Right lobe of liver (tissue), 4 donors: ENCODE results near the gene CDKN3.

Experiments
- POLR2A ChIP-seq: fragments of 450-650 bp; IDR thresholded peaks from one replicate; pipeline ENCODE4 v1.6.1; 2017; ENCODE audit warnings: antibody characterized with exemption, mild to moderate bottlenecking
- TF ChIP-seq, protein P1 (sequence below), 4 donors: fragments of 200-600 bp in 3 of 4; fragments of 450-650 bp in 1 of 4; IDR thresholded peaks; one replicate each; pipeline versions ENCODE4 v1.5.1 to v1.8.0; 2016 to 2022; ENCODE audit warnings: antibody characterized with exemption in 4 of 4, mild to moderate bottlenecking in 2 of 4
- donor health status: DM: no; HTN: no; CAD: no.
- donor health status: DM: no; HTN: no; CAD: no.
- donor health status: DM: no; HTN: yes; CAD: no.

DNA sequence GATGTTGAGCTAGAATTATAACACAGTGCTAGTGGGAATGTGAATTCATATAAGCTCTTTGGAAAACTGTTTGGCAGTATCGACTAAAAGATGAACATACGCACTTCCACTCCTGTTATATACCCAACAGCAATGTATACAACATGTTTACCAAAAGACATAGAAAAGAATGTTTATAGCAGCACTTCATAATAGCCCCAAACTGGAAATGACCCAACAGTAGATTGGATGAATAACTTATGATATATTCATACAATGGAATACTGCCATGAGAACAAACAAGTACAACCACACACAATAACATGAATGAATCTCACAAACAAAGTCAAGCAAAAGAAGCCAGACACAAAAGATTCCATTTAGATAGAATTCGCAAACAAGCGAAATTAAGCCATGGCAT is 28.5 kb upstream of the CDKN3 start:
- TF ChIP-seq, protein P1, sequence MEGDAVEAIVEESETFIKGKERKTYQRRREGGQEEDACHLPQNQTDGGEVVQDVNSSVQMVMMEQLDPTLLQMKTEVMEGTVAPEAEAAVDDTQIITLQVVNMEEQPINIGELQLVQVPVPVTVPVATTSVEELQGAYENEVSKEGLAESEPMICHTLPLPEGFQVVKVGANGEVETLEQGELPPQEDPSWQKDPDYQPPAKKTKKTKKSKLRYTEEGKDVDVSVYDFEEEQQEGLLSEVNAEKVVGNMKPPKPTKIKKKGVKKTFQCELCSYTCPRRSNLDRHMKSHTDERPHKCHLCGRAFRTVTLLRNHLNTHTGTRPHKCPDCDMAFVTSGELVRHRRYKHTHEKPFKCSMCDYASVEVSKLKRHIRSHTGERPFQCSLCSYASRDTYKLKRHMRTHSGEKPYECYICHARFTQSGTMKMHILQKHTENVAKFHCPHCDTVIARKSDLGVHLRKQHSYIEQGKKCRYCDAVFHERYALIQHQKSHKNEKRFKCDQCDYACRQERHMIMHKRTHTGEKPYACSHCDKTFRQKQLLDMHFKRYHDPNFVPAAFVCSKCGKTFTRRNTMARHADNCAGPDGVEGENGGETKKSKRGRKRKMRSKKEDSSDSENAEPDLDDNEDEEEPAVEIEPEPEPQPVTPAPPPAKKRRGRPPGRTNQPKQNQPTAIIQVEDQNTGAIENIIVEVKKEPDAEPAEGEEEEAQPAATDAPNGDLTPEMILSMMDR (IDR thresholded peaks at IDR 0.05), result no peak
- TF ChIP-seq POLR2A, result no peak
